OCI-LY7 (cell line): ENCODE data around the gene C5AR2.

Source experiments
- EZH2phosphoT487 ChIP-seq: fragments of 200-600 bp; sonication (generic); IDR thresholded peaks from 2 replicates; pipeline ENCODE4 v1.6.1; 2018; ENCODE audit warnings: low read depth, borderline replicate concordance, mild to moderate bottlenecking, mixed run types, antibody characterized with exemption, low read length, moderate library complexity, mixed read lengths
- TF ChIP-seq, protein P1 (sequence below): fragments of 200-600 bp; sonication (generic); conservative IDR thresholded peaks from 2 replicates; pipeline ENCODE4 v1.5.1; 2014; ENCODE audit warnings: mild to moderate bottlenecking, antibody characterized with exemption, low read length, moderate library complexity, mixed read lengths

GRCh38 chr19:47375694-47376588, 44.0 kb downstream of the C5AR2 start:
- TF ChIP-seq, protein P1, sequence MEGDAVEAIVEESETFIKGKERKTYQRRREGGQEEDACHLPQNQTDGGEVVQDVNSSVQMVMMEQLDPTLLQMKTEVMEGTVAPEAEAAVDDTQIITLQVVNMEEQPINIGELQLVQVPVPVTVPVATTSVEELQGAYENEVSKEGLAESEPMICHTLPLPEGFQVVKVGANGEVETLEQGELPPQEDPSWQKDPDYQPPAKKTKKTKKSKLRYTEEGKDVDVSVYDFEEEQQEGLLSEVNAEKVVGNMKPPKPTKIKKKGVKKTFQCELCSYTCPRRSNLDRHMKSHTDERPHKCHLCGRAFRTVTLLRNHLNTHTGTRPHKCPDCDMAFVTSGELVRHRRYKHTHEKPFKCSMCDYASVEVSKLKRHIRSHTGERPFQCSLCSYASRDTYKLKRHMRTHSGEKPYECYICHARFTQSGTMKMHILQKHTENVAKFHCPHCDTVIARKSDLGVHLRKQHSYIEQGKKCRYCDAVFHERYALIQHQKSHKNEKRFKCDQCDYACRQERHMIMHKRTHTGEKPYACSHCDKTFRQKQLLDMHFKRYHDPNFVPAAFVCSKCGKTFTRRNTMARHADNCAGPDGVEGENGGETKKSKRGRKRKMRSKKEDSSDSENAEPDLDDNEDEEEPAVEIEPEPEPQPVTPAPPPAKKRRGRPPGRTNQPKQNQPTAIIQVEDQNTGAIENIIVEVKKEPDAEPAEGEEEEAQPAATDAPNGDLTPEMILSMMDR, result no peak
- no peak for TF ChIP-seq EZH2phosphoT487
